Measurements from ENCODE around the gene RBMS3. TPM values are rescaled to one million over a fixed set of nuclear protein-coding genes. Genes with fewer than 3 reads are reported as not detected.

Gene RBMS3
- total and polyA plus RNA-seq, 4 donors = 4.8 to 117 (median 29.4) TPM

DNA sequence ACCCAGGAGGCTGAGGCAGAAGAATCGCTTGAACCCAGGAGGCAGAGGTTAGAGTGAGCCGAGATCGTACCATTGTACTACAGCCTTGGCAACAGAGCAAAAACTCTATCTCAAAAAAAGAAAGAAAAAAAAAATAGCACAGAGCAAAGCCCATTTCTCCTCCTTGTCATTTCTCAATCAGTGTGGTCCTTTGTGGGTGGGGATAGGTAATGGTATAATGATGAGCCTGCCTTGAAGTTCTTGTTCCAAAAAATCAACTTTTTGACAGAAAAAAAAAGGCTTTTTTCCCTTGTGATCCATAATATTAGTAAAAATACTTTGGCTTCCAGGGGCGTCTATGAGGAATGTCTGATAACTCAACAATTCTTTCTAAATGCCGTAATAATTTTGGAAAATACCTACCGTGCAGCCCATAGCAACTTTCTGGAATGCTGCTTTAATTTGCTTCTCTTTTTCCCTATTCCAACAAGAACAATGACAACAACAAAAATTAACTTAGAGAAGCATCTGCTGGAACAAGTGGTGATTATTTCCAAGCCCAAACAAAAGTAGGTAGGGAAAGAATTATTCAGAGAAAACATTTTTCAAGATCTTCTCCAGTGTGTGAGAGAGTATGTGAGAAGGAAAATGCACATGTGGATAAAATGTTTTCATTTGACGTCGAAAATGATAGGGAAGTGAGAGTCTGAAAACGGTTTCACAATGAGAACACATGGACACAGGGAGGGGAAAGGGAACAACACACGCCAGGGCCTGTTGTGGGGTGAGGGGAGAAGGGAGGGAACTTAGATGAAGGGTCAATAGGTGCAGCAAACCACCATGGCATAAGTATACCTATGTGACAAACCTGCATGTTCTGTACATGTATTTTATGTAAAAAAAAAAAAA, 337.8 kb downstream of the RBMS3 start:
- no peaks in the 10 kb centered on the region for H3K9me3 ChIP-seq (ENCODE audit: control insufficient read depth in 4 of 4, insufficient read depth in 3 of 4, low read length in 3 of 4)
- TF ChIP-seq CTCF (IDR thresholded peaks at IDR 0.05; ENCODE audit: control extremely low read depth, extremely low read depth) = no peak
- H3K27ac ChIP-seq (ENCODE audit: low read depth in 1 of 2, low read length in 1 of 2) = no peak overlapping the region
- DNase-seq (peak in 2 of 3 donors; percentile 51 to 67), ATAC-seq (ENCODE audit: insufficient read depth, low FRiP score) (no peak)
- peak overlapping the region in 1 of 2 donors; percentile 11 for H3K9ac ChIP-seq (ENCODE audit: insufficient read depth in 1 of 2, low read length in 2 of 2)
- peaks cover 0 to 5% (median 0%) of the 10 kb centered on the region in 5 donors for H3K4me1 ChIP-seq (ENCODE audit: control insufficient read depth in 5 of 5, insufficient read depth in 5 of 5, low read length in 5 of 5)
- H3K27me3 ChIP-seq (ENCODE audit: control insufficient read depth in 3 of 3, insufficient read depth in 3 of 3, low read length in 2 of 3) = no peaks in the 10 kb centered on the region
- no peaks in the 10 kb centered on the region for H3K36me3 ChIP-seq (ENCODE audit: control insufficient read depth in 4 of 4, insufficient read depth in 4 of 4, low read length in 4 of 4)
- H3K4me3 ChIP-seq = no peak overlapping the region
- 58 to 63% methylated on average over 10 of the region's 10 CpGs for WGBS, 2 donors

DNA sequence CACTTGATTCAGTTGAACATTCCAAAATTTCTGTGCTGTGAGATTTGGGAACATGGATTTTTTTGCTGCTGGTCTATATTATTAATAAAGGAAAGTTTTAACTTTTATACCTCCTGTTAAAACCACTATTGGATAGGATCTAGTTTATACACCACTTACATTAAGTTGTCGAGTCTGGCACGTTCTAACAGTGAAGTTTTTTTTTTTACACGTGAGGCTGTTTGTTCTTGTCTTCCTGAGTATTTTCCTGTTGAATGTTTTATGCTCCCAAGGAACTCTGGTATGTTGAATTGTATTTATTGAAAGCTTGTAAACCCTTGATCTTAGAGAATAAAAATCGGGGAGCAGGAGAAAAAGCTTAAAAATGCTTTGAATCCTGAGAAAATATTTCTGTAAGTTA, 338.8 kb downstream of the RBMS3 start:
- ATAC-seq (ENCODE audit: insufficient read depth, low FRiP score) (no peak), DNase-seq (no peak)
- 33 to 68% methylated on average over 4 of the region's 4 CpGs for WGBS, 2 donors
- H3K27me3 ChIP-seq (ENCODE audit: control insufficient read depth in 3 of 3, insufficient read depth in 3 of 3, low read length in 2 of 3) = no peaks in the 10 kb centered on the region
- no peak overlapping the region for H3K4me3 ChIP-seq
- H3K9ac ChIP-seq (ENCODE audit: insufficient read depth in 1 of 2, low read length in 2 of 2) = no peak overlapping the region
- H3K4me1 ChIP-seq (ENCODE audit: control insufficient read depth in 5 of 5, insufficient read depth in 5 of 5, low read length in 5 of 5) = peaks cover 0 to 5% (median 0%) of the 10 kb centered on the region in 5 donors
- TF ChIP-seq CTCF (IDR thresholded peaks at IDR 0.05; ENCODE audit: control extremely low read depth, extremely low read depth) = no peak
- H3K27ac ChIP-seq (ENCODE audit: low read depth in 1 of 2, low read length in 1 of 2) = no peak overlapping the region
- no peaks in the 10 kb centered on the region for H3K9me3 ChIP-seq (ENCODE audit: control insufficient read depth in 4 of 4, insufficient read depth in 3 of 4, low read length in 3 of 4)
- H3K36me3 ChIP-seq (ENCODE audit: control insufficient read depth in 4 of 4, insufficient read depth in 4 of 4, low read length in 4 of 4) = no peaks in the 10 kb centered on the region

GRCh38 chr3:29627136-29628117, 346.6 kb downstream of the RBMS3 start:
- no peaks in the 10 kb centered on the region for H3K36me3 ChIP-seq (ENCODE audit: control insufficient read depth in 4 of 4, insufficient read depth in 4 of 4, low read length in 4 of 4)
- 80 to 86% methylated on average over 2 of the region's 2 CpGs for WGBS, 2 donors
- H3K9ac ChIP-seq (ENCODE audit: insufficient read depth in 1 of 2, low read length in 2 of 2) = no peak overlapping the region
- no peak overlapping the region for H3K4me3 ChIP-seq
- H3K27ac ChIP-seq (ENCODE audit: low read depth in 1 of 2, low read length in 1 of 2) = no peak overlapping the region
- no peak for TF ChIP-seq CTCF (IDR thresholded peaks at IDR 0.05; ENCODE audit: control extremely low read depth, extremely low read depth)
- no peaks in the 10 kb centered on the region for H3K9me3 ChIP-seq (ENCODE audit: control insufficient read depth in 4 of 4, insufficient read depth in 3 of 4, low read length in 3 of 4)
- DNase-seq = no peak
- peaks cover 0 to 10% (median 0%) of the 10 kb centered on the region in 5 donors for H3K4me1 ChIP-seq (ENCODE audit: control insufficient read depth in 5 of 5, insufficient read depth in 5 of 5, low read length in 5 of 5)
- H3K27me3 ChIP-seq (ENCODE audit: control insufficient read depth in 3 of 3, insufficient read depth in 3 of 3, low read length in 2 of 3) = no peaks in the 10 kb centered on the region
- no peak for ATAC-seq (ENCODE audit: insufficient read depth, low FRiP score)

All from lung (tissue), 12 donors.